Nephron progenitor cell (in vitro differentiated cells): Measurements from ENCODE around the gene IL1RAPL2.
"Not testable (repeated sequence)": the region's sequence is repeated elsewhere in the genome, so short reads cannot be mapped to it uniquely, and the experiment has no call there.

Experiments used
- DNase-seq: peaks from one replicate; pipeline ENCODE4 v3.0.0; 2021
- H3K27ac Mint-ChIP-seq: 2 replicates; pipeline ENCODE4 v1.8.0; 2021; ENCODE audit warnings: mild to moderate bottlenecking, moderate library complexity, mixed read lengths
- H3K27me3 Mint-ChIP-seq: 2 replicates; pipeline ENCODE4 v1.8.0; 2021; ENCODE audit warnings: mild to moderate bottlenecking, low read depth, mixed read lengths; ENCODE audit not compliant: poor library complexity
- H3K36me3 Mint-ChIP-seq: 2 replicates; pipeline ENCODE4 v1.8.0; 2021; ENCODE audit warnings: low read depth, mixed read lengths
- H3K4me1 Mint-ChIP-seq: 2 replicates; pipeline ENCODE4 v1.8.0; 2021; ENCODE audit warnings: mixed read lengths
- H3K4me3 Mint-ChIP-seq: 2 replicates; pipeline ENCODE4 v1.8.0; 2021; ENCODE audit warnings: mild to moderate bottlenecking, moderate library complexity, mixed read lengths
- H3K9me3 Mint-ChIP-seq: 2 replicates; pipeline ENCODE4 v1.8.0; 2021; ENCODE audit warnings: mild to moderate bottlenecking, moderate library complexity, mixed read lengths
- TF ChIP-seq, protein P1 (sequence below): fragments of 200-600 bp; sonication (generic); IDR thresholded peaks from 2 replicates; pipeline ENCODE4 v1.5.0; 2021; ENCODE audit warnings: antibody characterized with exemption

IL1RAPL2 gene

DNA sequence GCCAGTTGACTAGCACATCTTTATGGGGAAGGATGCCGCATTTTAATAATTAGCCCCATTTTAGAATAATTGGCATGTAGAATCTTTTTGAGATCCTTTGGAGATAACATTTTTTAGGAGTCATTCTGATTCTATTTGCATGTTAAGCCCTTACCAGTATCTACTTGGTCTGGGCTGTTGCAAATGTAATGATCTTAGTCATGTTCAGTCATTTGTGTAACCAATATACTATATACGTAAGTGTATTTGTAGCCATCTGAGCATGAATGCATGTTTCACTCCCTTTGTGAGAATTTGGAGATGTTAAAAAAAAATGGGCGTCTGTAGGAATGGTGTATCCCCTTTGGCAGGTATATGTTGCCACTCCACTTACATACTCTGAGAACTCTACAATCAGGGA lies 535.4 kb downstream of the IL1RAPL2 start:
- no peaks in the 10 kb centered on the region for H3K27me3 Mint-ChIP-seq
- H3K9me3 Mint-ChIP-seq = peaks cover 11% of the 10 kb centered on the region
- H3K27ac Mint-ChIP-seq = no peak overlapping the region
- TF ChIP-seq, protein P1, sequence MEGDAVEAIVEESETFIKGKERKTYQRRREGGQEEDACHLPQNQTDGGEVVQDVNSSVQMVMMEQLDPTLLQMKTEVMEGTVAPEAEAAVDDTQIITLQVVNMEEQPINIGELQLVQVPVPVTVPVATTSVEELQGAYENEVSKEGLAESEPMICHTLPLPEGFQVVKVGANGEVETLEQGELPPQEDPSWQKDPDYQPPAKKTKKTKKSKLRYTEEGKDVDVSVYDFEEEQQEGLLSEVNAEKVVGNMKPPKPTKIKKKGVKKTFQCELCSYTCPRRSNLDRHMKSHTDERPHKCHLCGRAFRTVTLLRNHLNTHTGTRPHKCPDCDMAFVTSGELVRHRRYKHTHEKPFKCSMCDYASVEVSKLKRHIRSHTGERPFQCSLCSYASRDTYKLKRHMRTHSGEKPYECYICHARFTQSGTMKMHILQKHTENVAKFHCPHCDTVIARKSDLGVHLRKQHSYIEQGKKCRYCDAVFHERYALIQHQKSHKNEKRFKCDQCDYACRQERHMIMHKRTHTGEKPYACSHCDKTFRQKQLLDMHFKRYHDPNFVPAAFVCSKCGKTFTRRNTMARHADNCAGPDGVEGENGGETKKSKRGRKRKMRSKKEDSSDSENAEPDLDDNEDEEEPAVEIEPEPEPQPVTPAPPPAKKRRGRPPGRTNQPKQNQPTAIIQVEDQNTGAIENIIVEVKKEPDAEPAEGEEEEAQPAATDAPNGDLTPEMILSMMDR = no peak
- no peak overlapping the region for H3K4me3 Mint-ChIP-seq
- H3K4me1 Mint-ChIP-seq = no peaks in the 10 kb centered on the region
- DNase-seq = no peak
- H3K36me3 Mint-ChIP-seq = no peaks in the 10 kb centered on the region

DNA sequence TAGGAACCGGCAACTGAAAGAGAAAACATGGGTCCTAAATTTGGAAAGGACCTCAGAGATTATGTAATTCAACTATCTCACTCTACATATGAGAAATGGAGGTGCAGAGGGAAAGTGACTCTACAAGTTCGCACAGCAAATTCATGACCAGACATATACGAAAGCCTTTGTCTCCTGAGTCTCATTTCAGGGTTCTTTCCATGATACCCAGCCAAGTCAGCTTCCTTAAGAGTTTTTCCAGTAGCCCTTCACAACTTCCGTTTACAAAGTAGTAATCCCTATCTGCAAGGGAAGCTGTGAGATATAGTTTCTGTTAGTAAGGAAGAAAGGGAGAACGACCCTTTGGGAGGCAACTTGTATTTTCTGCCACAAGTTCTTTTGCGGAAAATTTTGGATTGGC lies 543.9 kb downstream of the IL1RAPL2 start:
- TF ChIP-seq, protein P1 = no peak
- H3K27me3 Mint-ChIP-seq = peaks cover 2% of the 10 kb centered on the region

DNA sequence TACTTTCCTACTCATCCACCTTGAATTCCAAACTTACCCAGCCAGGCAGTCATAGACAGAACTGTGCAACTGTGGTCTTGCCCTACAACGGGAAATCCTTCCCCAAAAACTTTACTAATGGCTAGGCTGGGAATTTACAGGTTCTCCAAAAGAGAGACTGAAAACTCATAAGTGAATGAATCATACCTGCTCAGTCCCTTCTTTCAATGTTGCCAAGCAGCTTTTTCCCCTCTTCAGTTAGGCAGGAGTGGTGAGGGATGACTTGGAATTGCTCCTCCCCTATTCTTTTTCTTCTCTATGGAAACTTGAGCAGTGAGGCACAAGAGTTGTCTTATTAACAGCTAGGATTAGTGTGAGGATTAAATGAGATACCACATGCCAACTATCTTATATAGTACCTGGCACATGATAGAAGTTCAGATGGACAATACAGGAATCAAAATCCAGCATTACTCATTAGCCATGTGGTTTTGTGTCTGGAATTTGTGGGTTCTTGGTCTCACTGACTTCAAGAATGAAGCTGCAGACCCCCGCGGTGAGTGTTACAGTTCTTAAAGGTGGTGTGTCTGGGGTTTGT lies 548.6 kb downstream of the IL1RAPL2 start:
- Mint-ChIP-seq H3K9me3 (peaks cover 39% of the 10 kb centered on the region), H3K4me1 (peaks cover 12% of the 10 kb centered on the region), H3K27me3 (peaks cover 2% of the 10 kb centered on the region), H3K36me3 (peaks cover 4% of the 10 kb centered on the region), H3K4me3 (no peak overlapping the region), H3K27ac (no peak overlapping the region)
- TF ChIP-seq, protein P1 = no peak
- no peak for DNase-seq

More for the DNA sequence above, 543.9 kb downstream of the IL1RAPL2 start:
- H3K9me3 Mint-ChIP-seq = peaks cover 18% of the 10 kb centered on the region
- H3K4me3 Mint-ChIP-seq = no peak overlapping the region
- DNase-seq = no peak
- no peaks in the 10 kb centered on the region for H3K4me1 Mint-ChIP-seq
- H3K27ac Mint-ChIP-seq = no peak overlapping the region
- H3K36me3 Mint-ChIP-seq = no peaks in the 10 kb centered on the region

DNA sequence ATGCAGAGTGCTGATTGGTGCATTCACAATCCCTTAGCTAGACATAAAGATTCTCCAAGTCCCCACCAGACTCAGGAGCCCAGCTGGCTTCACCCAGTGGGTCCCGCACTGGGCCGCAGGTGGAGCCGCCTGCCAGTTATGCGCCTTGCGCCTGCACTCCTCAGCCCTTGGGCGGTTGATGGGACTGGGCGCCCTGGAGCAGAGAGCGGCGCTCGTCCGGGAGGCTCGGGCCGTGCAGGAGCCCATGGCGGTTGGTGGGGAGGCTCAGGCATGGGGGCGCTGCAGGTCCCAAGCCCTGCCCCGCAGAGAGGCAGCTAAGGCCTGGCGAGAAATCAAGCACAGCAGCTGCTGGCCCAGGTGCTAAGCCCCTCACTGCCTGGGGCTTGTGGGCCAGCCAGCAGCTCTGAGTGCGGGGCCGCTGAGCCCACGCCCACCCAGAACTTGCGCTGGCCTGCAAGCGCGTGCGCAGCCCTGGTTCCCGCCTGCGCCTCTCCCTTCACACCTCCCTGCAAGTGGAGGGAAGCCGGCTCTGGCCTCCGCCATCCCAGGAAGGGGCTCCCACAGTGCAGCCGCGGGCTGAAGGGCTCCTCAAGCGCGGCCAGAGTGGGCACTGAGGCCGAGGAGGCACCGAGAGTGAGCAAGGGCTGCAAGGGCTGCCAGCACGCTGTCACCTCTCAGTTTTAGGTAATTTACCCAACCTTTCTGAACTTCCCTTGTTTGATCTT lies 549.8 kb downstream of the IL1RAPL2 start:
- not testable (repeated sequence) for DNase-seq, H3K36me3 Mint-ChIP-seq
- H3K4me1 Mint-ChIP-seq = peaks cover 21% of the 10 kb centered on the region

DNA sequence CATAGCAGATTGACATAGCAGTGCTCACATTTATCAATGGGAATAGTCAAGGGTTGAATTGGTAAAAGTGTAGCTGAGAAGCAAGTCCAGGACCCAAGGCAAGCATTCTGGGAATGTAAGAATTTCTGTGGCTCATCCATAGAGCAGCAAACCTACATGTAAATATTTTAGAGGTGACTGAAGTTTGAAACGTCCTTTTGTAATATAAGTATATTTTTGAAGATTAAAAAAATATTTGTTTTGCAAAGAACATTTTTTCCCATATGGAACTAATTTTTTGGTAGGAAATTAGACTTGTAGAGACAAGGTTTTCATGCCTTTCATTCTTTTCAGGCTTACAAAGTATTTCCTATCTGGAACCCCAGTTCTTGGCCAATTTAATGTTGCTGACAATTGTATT lies 550.5 kb downstream of the IL1RAPL2 start:
- no peak for DNase-seq
- Mint-ChIP-seq H3K27me3 (peaks cover 2% of the 10 kb centered on the region), H3K27ac (no peak overlapping the region), H3K36me3 (peaks cover 4% of the 10 kb centered on the region), H3K9me3 (peaks cover 42% of the 10 kb centered on the region), H3K4me1 (peaks cover 24% of the 10 kb centered on the region), H3K4me3 (no peak overlapping the region)
- TF ChIP-seq, protein P1 = no peak

More for the DNA sequence above, 549.8 kb downstream of the IL1RAPL2 start:
- peaks cover 42% of the 10 kb centered on the region for H3K9me3 Mint-ChIP-seq
- not testable (repeated sequence) for H3K27ac Mint-ChIP-seq, H3K27me3 Mint-ChIP-seq, H3K4me3 Mint-ChIP-seq

DNA sequence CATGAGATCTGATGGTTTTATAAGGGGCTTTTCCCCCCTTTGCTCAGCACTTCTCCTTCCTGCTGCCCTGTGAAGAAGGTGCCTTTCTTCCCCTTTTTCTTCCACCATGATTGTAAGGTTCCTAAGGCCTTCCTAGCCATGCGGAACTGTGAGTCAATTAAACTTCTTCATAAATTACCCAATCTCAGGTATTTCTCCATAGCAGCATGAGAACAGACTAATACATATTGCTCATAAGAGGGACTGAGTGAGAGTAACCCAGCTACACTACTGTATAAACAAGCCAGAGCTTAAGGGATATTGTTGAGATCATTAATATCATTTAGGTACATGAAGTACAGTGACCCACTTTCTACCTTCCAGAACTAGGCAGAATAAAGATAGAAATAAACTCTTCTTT lies 551.6 kb downstream of the IL1RAPL2 start:
- peaks cover 4% of the 10 kb centered on the region for H3K36me3 Mint-ChIP-seq
- H3K27me3 Mint-ChIP-seq = peaks cover 2% of the 10 kb centered on the region
- H3K27ac Mint-ChIP-seq = no peak overlapping the region
- no peak overlapping the region for H3K4me3 Mint-ChIP-seq
- TF ChIP-seq, protein P1 = no peak
- no peak for DNase-seq
- peaks cover 42% of the 10 kb centered on the region for H3K9me3 Mint-ChIP-seq
- H3K4me1 Mint-ChIP-seq = peaks cover 29% of the 10 kb centered on the region
